NCI-H1092 (cell line): ENCODE results near the gene RBM47.
"Not testable (repeated sequence)": the region's sequence is repeated elsewhere in the genome, so short reads cannot be mapped to it uniquely, and the experiment has no call there.

Source experiments
- DNase-seq: peaks from one replicate; lab custom pipeline; 2025; lab: John Stamatoyannopoulos, UW

Gene RBM47

GRCh38 chr4:40406340-40406739 is 223.3 kb downstream of the RBM47 start:
- no peak for DNase-seq

- DNase-seq, result no peak
These were observed 224.5 kb downstream of the RBM47 start for GRCh38 chr4:40405193-40405592.

GRCh38 chr4:40403081-40403480 is 226.6 kb downstream of the RBM47 start:
- no peak for DNase-seq

GRCh38 chr4:40402556-40402955 is 227.1 kb downstream of the RBM47 start:
- no peak for DNase-seq

- no peak for DNase-seq
These were observed 228.0 kb downstream of the RBM47 start for GRCh38 chr4:40401631-40402030.

- no peak for DNase-seq
These were observed 228.6 kb downstream of the RBM47 start for GRCh38 chr4:40401096-40401495.

GRCh38 chr4:40399578-40399977 is 230.1 kb downstream of the RBM47 start:
- DNase-seq, result no peak

- peak; percentile 87 for DNase-seq
These were observed 233.5 kb downstream of the RBM47 start for GRCh38 chr4:40395908-40396793.

GRCh38 chr4:40395166-40395900 is 234.3 kb downstream of the RBM47 start:
- DNase-seq, result peak; percentile 4

GRCh38 chr4:40394236-40394635 is 235.4 kb downstream of the RBM47 start:
- DNase-seq, result no peak

GRCh38 chr4:40392241-40392640 is 237.4 kb downstream of the RBM47 start:
- not testable (repeated sequence) for DNase-seq

GRCh38 chr4:40389986-40390385 is 239.7 kb downstream of the RBM47 start:
- DNase-seq, result no peak

- DNase-seq, result no peak
These were observed 241.4 kb downstream of the RBM47 start for GRCh38 chr4:40388239-40388638.

GRCh38 chr4:40380647-40381046 is 249.0 kb downstream of the RBM47 start:
- no peak for DNase-seq

- no peak for DNase-seq
These were observed 250.4 kb downstream of the RBM47 start for GRCh38 chr4:40379248-40379647.

- no peak for DNase-seq
These were observed 251.0 kb downstream of the RBM47 start for GRCh38 chr4:40378619-40379018.

- no peak for DNase-seq
These were observed 251.9 kb downstream of the RBM47 start for GRCh38 chr4:40377512-40378365.

- no peak for DNase-seq
These were observed 254.0 kb downstream of the RBM47 start for GRCh38 chr4:40375620-40376019.

- no peak for DNase-seq
These were observed 254.6 kb downstream of the RBM47 start for GRCh38 chr4:40375095-40375494.

- no peak for DNase-seq
These were observed 256.0 kb downstream of the RBM47 start for GRCh38 chr4:40373636-40374035.
